K562 (cell line): Measurements from ENCODE around the gene ENTR1. TPM values are rescaled to one million over a fixed set of nuclear protein-coding genes. Genes with fewer than 3 reads are reported as not detected.
A peak's percentile ranks its signal among the peaks of the same experiment; 100 is the strongest.

ENCODE experiments used
- ASH1L ChIP-seq: fragments of 450-650 bp; IDR thresholded peaks from 2 replicates; pipeline ENCODE4 v1.6.1; 2018; ENCODE audit warnings: borderline replicate concordance, mild to moderate bottlenecking, low read depth; ENCODE audit not compliant: partially characterized antibody
- CCNT2 ChIP-seq: IDR thresholded peaks from 2 replicates; pipeline ENCODE4 v1.6.1; 2011; ENCODE audit warnings: borderline replicate concordance, low read depth, mild to moderate bottlenecking, moderate library complexity, mixed read lengths, low read length; ENCODE audit not compliant: insufficient read length; ENCODE audit errors: extremely low read depth
- CXXC5 ChIP-seq: fragments of 250-450 bp; sonication (Bioruptor Pico); IDR thresholded peaks from 2 replicates; pipeline ENCODE4 v1.8.0; 2022; ENCODE audit warnings: inconsistent platforms, mild to moderate bottlenecking, moderate library complexity
- EHMT2 ChIP-seq: fragments of 450-650 bp; IDR thresholded peaks from 2 replicates; pipeline ENCODE4 v1.6.1; 2018; ENCODE audit warnings: antibody characterized with exemption
- FIP1L1 ChIP-seq: fragments of 200-400 bp; formaldehyde crosslinking; IDR thresholded peaks from 2 replicates; pipeline ENCODE4 v1.6.1; 2018; ENCODE audit warnings: mild to moderate bottlenecking, low read depth, low read length; ENCODE audit not compliant: poor library complexity, severe bottlenecking
- GABPA ChIP-seq: fragments of 200-800 bp; sonication (Bioruptor generic); conservative IDR thresholded peaks from 2 replicates; pipeline ENCODE4 v1.6.1; 2016; ENCODE audit warnings: low read depth, missing genetic modification characterization, missing compliant biosample characterization
- HOXB6 ChIP-seq: fragments of 250-450 bp; sonication (Bioruptor Pico); IDR thresholded peaks from 2 replicates; pipeline ENCODE4 v1.5.1; 2022; ENCODE audit warnings: mild to moderate bottlenecking, borderline replicate concordance
- KLF16 ChIP-seq: IDR thresholded peaks from 2 replicates; pipeline ENCODE4 v1.6.1; 2016; ENCODE audit warnings: antibody characterized with exemption
- MAZ ChIP-seq, 2 experiments: fragments of 450-650 bp in 1 of 2; sonication (generic) in 1 of 2; formaldehyde crosslinking; IDR thresholded peaks in 1 of 2; conservative IDR thresholded peaks in 1 of 2; 2 replicates each; pipeline versions ENCODE4 v1.4.0 to v1.5.0; 2020; ENCODE audit warnings: mild to moderate bottlenecking in 1 of 2, missing genetic modification reagents in 1 of 2
- MYNN ChIP-seq, 2 experiments: sonication (generic); formaldehyde crosslinking in 1 of 2; IDR thresholded peaks; 2 replicates each; pipeline versions ENCODE4 v1.5.0 to v1.6.1; 2016 to 2020; ENCODE audit warnings: antibody characterized with exemption in 1 of 2, missing genetic modification reagents in 1 of 2
- NCOA6 ChIP-seq: fragments of 450-650 bp; IDR thresholded peaks from 2 replicates; pipeline ENCODE4 v1.6.1; 2017; ENCODE audit warnings: mild to moderate bottlenecking
- PCBP1 ChIP-seq: fragments of 200-400 bp; formaldehyde crosslinking; IDR thresholded peaks from 2 replicates; pipeline ENCODE4 v1.6.1; 2018; ENCODE audit warnings: mild to moderate bottlenecking, low read depth, low read length; ENCODE audit not compliant: poor library complexity, severe bottlenecking
- POLR2G ChIP-seq: fragments of 200-400 bp; formaldehyde crosslinking; IDR thresholded peaks from 2 replicates; pipeline ENCODE4 v1.6.1; 2017; ENCODE audit warnings: low read depth, mild to moderate bottlenecking, antibody characterized with exemption, low read length, moderate library complexity
- SIN3A ChIP-seq, 2 experiments: fragments of 150-350 bp in 1 of 2; IDR thresholded peaks; 2 replicates each; pipeline ENCODE4 v1.6.1; 2011 to 2016; ENCODE audit warnings: borderline replicate concordance in 2 of 2, low read depth in 2 of 2, low read length in 2 of 2, mild to moderate bottlenecking in 2 of 2, moderate library complexity in 2 of 2; ENCODE audit not compliant: control insufficient read depth in 1 of 2
- SMAD1 ChIP-seq: fragments of 150-350 bp; IDR thresholded peaks from 2 replicates; pipeline ENCODE4 v1.6.1; 2014; ENCODE audit warnings: low read length, low read depth; ENCODE audit not compliant: partially characterized antibody
- SPI1 ChIP-seq: IDR thresholded peaks from 2 replicates; pipeline ENCODE4 v1.6.1; 2011; ENCODE audit warnings: low read depth, low read length, control low read depth, borderline replicate concordance
- THAP12 ChIP-seq: fragments of 250-450 bp; sonication (Bioruptor Pico); IDR thresholded peaks from 2 replicates; pipeline ENCODE4 v1.9.0; 2021; ENCODE audit warnings: mild to moderate bottlenecking, inconsistent platforms
- U2AF1 ChIP-seq: fragments of 200-400 bp; formaldehyde crosslinking; optimal IDR thresholded peaks from 2 replicates; pipeline ENCODE3; 2017; ENCODE audit warnings: mild to moderate bottlenecking, low read depth, low read length, moderate library complexity
- ZNF76 ChIP-seq: fragments of 250-450 bp; sonication (Bioruptor Pico); IDR thresholded peaks from 2 replicates; pipeline ENCODE4 v1.4.0; 2020; ENCODE audit warnings: mild to moderate bottlenecking, moderate library complexity, borderline replicate concordance
- polyA plus RNA-seq, 8 experiments: library from polyadenylated mRNA; depleted of rRNA in 4 of 8; stranded (reverse) in 5 of 8; unstranded in 3 of 8; fragments of >200 nt; fragmentation: Nextera tagmentation in 2 of 8; fragmentation: Illumina TruSeq in 1 of 8; extraction: Ambion mirVana in 2 of 8; extraction: Trizol in 1 of 8; gene quantifications; 2 replicates each; pipeline versions ENCODE4 v1.2.1 to v1.2.3, GENCODE V29; 2011 to 2014; ENCODE audit warnings: inconsistent platforms in 1 of 8, missing spikeins in 1 of 8
- total RNA-seq, 7 experiments: library from RNA; depleted of rRNA in 6 of 7; stranded (reverse); fragments of >200 nt in 6 of 7; fragmentation: Illumina TruSeq in 2 of 7; extraction: Trizol in 2 of 7; gene quantifications; 2 replicates each; pipeline versions ENCODE4 v1.2.1 to v1.2.3, GENCODE V29; 2011 to 2021; ENCODE audit warnings: low replicate concordance in 1 of 7
- TF ChIP-seq, protein P1 (sequence below), 2 experiments: IDR thresholded peaks; 2 replicates each; pipeline ENCODE4 v1.6.1; 2012; ENCODE audit warnings: improper control_type of control experiment in 2 of 2, low read depth in 2 of 2, low read length in 2 of 2, borderline replicate concordance in 1 of 2

The ENTR1 gene
- total and polyA plus RNA-seq, 9 of the 15 experiments (the other 6 are each of a cell fraction or from before 2014, with no cell fraction given) = 6.7 to 106 (median 72.6) TPM

- no peak for TF ChIP-seq SMAD1
- TF ChIP-seq MYNN (IDR thresholded peaks at IDR 0.05) = peak; percentile 36; the same call in 1 of the 2 replicates
- no peak for TF ChIP-seq MYNN (CRISPR knock-in tag; IDR thresholded peaks at IDR 0.05)
- peak; percentile 99 for TF ChIP-seq THAP12 (CRISPR knock-in tag)
- TF ChIP-seq HOXB6 = no peak
- no peak for TF ChIP-seq SPI1
- no peak for TF ChIP-seq KLF16
- 0 out of 4 replicates have a peak, but pooled peaks have one; percentile 7 to 52 for TF ChIP-seq MAZ (CRISPR knock-in tag; conservative IDR thresholded peaks at IDR 0.05 in 1 of 2, IDR thresholded peaks at IDR 0.05 in 1 of 2)
- no peak for TF ChIP-seq ASH1L
- TF ChIP-seq FIP1L1 = peak; percentile 44
- TF ChIP-seq CCNT2 = peak; percentile 92
- no peak for TF ChIP-seq ZNF76 (CRISPR knock-in tag)
- TF ChIP-seq EHMT2 = no peak
- TF ChIP-seq, protein P1, sequence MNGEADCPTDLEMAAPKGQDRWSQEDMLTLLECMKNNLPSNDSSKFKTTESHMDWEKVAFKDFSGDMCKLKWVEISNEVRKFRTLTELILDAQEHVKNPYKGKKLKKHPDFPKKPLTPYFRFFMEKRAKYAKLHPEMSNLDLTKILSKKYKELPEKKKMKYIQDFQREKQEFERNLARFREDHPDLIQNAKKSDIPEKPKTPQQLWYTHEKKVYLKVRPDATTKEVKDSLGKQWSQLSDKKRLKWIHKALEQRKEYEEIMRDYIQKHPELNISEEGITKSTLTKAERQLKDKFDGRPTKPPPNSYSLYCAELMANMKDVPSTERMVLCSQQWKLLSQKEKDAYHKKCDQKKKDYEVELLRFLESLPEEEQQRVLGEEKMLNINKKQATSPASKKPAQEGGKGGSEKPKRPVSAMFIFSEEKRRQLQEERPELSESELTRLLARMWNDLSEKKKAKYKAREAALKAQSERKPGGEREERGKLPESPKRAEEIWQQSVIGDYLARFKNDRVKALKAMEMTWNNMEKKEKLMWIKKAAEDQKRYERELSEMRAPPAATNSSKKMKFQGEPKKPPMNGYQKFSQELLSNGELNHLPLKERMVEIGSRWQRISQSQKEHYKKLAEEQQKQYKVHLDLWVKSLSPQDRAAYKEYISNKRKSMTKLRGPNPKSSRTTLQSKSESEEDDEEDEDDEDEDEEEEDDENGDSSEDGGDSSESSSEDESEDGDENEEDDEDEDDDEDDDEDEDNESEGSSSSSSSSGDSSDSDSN (IDR thresholded peaks at IDR 0.05; ENCODE audit: borderline replicate concordance in 1 of 2, low read depth in 2 of 2, low read length in 2 of 2) = 0 out of 4 replicates have a peak, but pooled peaks of 1 of the 2 experiments have one; percentile 39
- TF ChIP-seq POLR2G = peak; percentile 79
- TF ChIP-seq CXXC5 (CRISPR knock-in tag) = peak; percentile 67
- TF ChIP-seq PCBP1 = no peak
- peak in 1 of 2 experiments; percentile 68; a peak in 1 of 4 replicates for TF ChIP-seq SIN3A (IDR thresholded peaks at IDR 0.05; ENCODE audit: borderline replicate concordance in 2 of 2, control insufficient read depth in 1 of 2, low read depth in 2 of 2, low read length in 2 of 2)
- peak; percentile 33; the same call in 1 of the 2 replicates for TF ChIP-seq NCOA6
- peak; percentile 70 for TF ChIP-seq U2AF1
- TF ChIP-seq GABPA = peak; percentile 38; the same call in 1 of the 2 replicates
Measured at GRCh38 chr9:136439481-136440408, 29.3 kb upstream of the ENTR1 start, which contains the start of gene INPP5E (continued).
